ENCODE data around the gene PMVK.

DNA sequence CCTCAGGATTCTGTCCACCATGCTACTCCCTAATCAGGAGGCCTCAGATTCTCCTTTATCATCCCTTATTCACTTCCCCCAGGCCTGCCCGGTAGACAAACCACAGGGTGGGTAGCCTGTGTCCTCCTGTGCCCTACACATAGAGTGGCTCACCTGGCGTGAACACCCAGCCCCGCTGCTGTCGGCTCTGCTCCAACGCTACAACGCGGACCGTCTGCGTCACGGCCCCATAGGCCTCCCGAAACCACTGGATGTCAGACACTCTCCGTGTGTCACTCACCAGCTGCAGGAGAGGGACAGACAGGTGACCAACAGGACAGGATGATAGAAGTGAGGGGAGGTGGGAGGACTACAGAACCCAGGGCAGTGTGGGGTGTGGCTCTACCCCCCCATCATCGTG lies 10.3 kb downstream of the PMVK start:
- TF ChIP-seq, protein P1, sequence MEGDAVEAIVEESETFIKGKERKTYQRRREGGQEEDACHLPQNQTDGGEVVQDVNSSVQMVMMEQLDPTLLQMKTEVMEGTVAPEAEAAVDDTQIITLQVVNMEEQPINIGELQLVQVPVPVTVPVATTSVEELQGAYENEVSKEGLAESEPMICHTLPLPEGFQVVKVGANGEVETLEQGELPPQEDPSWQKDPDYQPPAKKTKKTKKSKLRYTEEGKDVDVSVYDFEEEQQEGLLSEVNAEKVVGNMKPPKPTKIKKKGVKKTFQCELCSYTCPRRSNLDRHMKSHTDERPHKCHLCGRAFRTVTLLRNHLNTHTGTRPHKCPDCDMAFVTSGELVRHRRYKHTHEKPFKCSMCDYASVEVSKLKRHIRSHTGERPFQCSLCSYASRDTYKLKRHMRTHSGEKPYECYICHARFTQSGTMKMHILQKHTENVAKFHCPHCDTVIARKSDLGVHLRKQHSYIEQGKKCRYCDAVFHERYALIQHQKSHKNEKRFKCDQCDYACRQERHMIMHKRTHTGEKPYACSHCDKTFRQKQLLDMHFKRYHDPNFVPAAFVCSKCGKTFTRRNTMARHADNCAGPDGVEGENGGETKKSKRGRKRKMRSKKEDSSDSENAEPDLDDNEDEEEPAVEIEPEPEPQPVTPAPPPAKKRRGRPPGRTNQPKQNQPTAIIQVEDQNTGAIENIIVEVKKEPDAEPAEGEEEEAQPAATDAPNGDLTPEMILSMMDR (IDR thresholded peaks at IDR 0.05) = no peak
- no peak for TF ChIP-seq POLR2AphosphoS5 (IDR thresholded peaks at IDR 0.05; ENCODE audit: insufficient read depth in 1 of 2, low read depth in 1 of 2)
- no peak for TF ChIP-seq POLR2A (IDR thresholded peaks at IDR 0.05)
